T-helper 1 cell treated with Interleukin-12 subunit alpha and Interleukin-12 subunit beta and Interleukin-4 antibody, amounts not matched to agents 30 μg/mL and 1 μg/mL, for 36 hours (primary cell): ENCODE data around the gene CELF2.

Experiments used
- H3K27ac Mint-ChIP-seq: one replicate; pipeline ENCODE4 v1.8.0; 2021; ENCODE audit warnings: mild to moderate bottlenecking, mixed read lengths
- H3K27me3 Mint-ChIP-seq: one replicate; pipeline ENCODE4 v1.8.0; 2021; ENCODE audit warnings: low read depth, mixed read lengths
- H3K36me3 Mint-ChIP-seq: one replicate; pipeline ENCODE4 v1.8.0; 2021; ENCODE audit warnings: low read depth, mixed read lengths
- H3K4me1 Mint-ChIP-seq: one replicate; pipeline ENCODE4 v1.8.0; 2021; ENCODE audit warnings: low read depth, mixed read lengths
- H3K4me3 Mint-ChIP-seq: one replicate; pipeline ENCODE4 v1.8.0; 2021; ENCODE audit warnings: mild to moderate bottlenecking, moderate library complexity, mixed read lengths
- H3K9me3 Mint-ChIP-seq: one replicate; pipeline ENCODE4 v1.8.0; 2021; ENCODE audit warnings: mixed read lengths

Gene CELF2

DNA sequence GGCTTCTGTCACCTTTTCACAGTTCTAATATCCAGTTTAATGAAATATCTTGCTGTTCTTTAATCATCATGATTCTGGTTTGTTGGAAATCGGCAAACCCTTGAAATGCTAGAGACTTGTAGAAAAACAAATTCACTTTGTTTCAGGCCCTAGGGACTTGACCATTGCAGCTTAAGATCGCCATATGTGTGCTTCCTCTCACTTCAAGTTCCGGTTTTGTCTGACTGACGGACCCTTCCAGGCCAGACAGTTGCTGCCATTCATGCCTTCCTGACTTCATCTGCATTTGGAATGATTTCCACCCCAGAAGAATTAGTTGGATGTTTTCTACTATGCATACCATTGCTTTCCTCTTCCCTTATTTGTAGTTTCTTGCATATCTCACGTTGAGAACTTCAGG, 125.6 kb downstream of the CELF2 start:
- Mint-ChIP-seq H3K27me3 (no peaks in the 10 kb centered on the region), H3K4me3 (no peak overlapping the region), H3K36me3 (peaks cover 8% of the 10 kb centered on the region), H3K27ac (peak overlapping the region; percentile 50), H3K9me3 (no peaks in the 10 kb centered on the region), H3K4me1 (peaks cover 70% of the 10 kb centered on the region)

DNA sequence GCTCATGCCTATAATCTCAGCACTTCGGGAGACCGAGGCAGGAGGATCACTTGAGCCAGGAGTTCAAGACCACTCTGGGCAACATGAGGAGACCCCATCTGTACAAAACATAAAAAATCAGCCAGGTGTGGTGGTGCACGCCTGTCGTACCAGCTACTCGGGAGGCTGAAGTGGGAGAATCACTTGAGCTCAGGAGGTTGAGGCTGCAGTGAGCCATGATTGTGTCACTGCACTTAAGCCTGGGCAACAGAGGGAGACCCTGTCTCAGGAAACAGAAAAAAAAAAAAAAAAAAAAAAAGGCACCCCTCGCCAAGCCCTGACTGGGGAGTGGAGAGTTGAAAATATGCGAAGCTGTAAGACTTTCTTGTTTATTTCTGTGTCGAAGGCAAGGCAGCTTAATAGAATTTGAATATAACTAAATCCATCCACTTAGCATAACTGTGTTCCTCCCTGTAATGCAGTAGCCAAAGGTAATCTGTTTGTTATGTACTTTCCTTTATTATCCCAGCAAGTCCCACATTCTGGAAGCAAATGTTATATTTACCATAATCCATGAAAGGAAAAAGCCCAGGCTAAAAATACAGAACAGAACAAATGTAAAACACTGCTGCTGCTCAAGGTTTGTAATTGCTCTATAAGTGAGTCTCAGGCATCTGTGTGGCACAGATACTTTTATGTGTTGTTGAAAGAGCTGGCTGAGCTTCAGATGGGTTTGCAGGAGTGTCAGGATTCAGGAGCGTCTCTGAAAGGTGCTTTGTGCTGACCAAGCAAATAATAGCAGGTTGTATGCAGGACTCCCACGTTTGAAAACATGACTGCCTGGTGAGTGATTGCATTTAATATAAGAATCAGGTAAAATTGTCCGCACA, 127.2 kb downstream of the CELF2 start:
- Mint-ChIP-seq H3K4me3 (peak overlapping the region; percentile 76), H3K9me3 (no peaks in the 10 kb centered on the region), H3K4me1 (peaks cover 83% of the 10 kb centered on the region), H3K27ac (peak overlapping the region; percentile 98), H3K27me3 (no peaks in the 10 kb centered on the region), H3K36me3 (peaks cover 6% of the 10 kb centered on the region)

DNA sequence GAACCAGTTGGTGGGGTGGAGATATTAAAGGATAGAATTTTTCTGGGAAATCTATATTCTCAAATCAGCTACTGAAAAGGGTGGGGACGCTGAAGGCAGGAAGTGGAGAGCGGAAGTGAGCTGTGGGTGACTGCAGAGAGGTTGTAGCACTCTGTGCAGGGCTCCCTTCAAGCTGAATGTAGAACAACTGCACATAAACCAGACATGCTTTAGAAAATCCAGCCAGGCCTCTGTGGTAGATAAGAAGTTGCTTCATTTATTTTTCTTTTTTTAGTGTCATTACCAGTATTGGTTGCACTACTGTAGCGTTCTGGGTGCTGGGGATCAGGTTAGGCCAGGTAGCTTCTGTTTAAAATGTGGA, 127.8 kb downstream of the CELF2 start:
- Mint-ChIP-seq H3K9me3 (no peaks in the 10 kb centered on the region), H3K4me1 (peaks cover 86% of the 10 kb centered on the region)

DNA sequence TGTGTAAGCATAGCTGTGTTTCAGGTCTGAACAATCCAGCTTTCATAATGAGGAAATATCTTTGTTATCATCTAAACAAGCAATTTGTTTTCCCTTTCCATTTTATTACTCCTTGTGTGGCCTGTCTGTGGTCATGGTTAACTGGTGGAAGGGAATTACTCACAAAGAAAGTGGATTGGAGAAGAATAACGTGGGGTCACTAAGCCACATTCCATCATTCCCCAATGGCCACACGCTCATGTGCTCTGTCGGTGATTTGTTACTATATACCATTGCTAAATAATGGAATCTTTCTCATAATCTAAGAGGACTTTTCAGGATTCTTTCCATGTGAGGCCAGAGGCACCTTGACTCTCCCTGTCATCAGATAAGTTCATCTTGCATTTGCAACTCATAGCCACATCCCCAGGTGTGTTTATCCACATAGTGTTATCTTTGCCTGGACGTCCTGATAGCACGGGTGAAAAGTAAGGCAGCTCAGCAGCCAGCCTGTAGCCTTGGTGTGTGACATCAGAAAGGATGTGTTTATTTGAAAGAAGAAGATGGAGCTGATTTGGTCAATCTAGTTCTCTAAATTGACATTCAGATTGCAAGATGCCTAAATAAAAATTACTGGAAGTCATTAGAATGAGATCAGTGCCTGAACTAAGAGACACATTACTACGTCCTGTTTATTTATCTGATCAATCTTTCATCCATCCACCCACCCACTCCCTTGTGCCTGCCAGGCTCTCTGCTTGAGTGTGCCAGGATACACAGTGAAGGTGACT, 128.9 kb downstream of the CELF2 start:
- H3K9me3 Mint-ChIP-seq, result no peaks in the 10 kb centered on the region
- H3K27me3 Mint-ChIP-seq, result no peaks in the 10 kb centered on the region

More for the DNA sequence above, 127.8 kb downstream of the CELF2 start:
- H3K4me3 Mint-ChIP-seq, result peak overlapping the region; percentile 76
- H3K27ac Mint-ChIP-seq, result peak overlapping the region; percentile 98
- peaks cover 6% of the 10 kb centered on the region for H3K36me3 Mint-ChIP-seq
- no peaks in the 10 kb centered on the region for H3K27me3 Mint-ChIP-seq

DNA sequence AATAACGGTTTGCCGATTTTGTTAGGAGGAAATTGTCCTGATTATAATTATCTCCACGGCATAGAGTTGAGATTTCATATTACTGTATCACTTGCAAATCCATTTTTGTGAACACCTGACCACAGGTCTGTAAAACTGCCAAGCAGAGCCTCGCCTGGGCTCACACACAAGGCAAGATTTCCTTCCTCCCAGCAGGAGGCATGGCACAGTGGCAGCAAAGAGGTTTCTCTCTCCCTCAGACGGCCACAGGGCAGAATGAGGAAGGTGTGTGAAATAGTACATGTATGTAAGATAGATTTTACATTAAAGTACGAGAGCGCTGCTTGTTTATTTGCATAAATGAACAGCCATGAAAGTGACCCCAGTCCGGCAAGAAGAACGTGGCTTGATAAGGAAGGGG, 130.1 kb downstream of the CELF2 start:
- peaks cover 4% of the 10 kb centered on the region for H3K36me3 Mint-ChIP-seq
- peak overlapping the region; percentile 98 for H3K27ac Mint-ChIP-seq
- H3K9me3 Mint-ChIP-seq, result no peaks in the 10 kb centered on the region
- peaks cover 92% of the 10 kb centered on the region for H3K4me1 Mint-ChIP-seq
- peak overlapping the region; percentile 59 for H3K4me3 Mint-ChIP-seq
- H3K27me3 Mint-ChIP-seq, result no peaks in the 10 kb centered on the region

More for the DNA sequence above, 128.9 kb downstream of the CELF2 start:
- Mint-ChIP-seq H3K36me3 (peaks cover 6% of the 10 kb centered on the region), H3K27ac (peak overlapping the region; percentile 98), H3K4me1 (peaks cover 89% of the 10 kb centered on the region), H3K4me3 (peak overlapping the region; percentile 71)

DNA sequence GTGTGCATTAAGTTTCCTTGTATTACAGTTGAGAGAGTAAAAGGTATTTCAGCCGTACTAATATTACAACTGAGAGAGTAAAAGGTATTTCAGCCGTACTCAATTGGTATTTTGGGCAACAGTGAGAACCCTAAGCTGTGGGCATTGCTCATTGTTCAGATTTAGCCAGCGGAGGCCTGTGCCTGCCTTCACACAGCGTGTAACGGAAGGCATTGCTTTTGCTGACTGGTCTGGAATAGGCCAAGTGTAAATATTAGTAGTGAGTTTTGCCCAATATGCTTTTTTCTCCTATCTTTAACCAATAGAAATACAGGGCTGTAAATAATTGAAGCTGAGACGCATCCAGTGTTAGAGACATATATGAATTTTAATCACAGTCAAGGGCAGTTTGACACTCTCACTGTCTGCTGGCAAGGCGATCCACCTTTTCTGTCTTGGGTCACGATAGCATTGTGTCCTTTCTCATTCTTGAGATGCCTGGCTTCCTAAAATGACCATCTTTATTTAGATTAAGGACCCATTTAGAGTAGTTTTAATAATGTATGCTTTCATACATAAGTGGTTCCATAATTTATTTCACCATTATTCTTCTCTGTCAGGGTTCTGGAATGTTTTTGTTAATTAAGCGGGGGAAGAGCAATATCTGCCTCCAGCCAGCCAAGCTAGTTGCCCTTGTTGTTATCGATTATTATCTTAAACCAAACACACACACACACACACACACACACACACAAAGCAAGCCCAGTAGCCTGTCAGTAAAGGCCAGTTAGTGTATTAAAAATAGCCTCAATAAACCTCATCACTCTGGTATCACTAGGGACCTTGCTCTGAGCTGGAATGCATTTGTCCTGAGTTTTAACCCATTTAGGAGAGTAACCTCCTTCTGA, 130.7 kb downstream of the CELF2 start:
- H3K4me1 Mint-ChIP-seq, result peaks cover 90% of the 10 kb centered on the region
- H3K27me3 Mint-ChIP-seq, result no peaks in the 10 kb centered on the region
- H3K27ac Mint-ChIP-seq, result peak overlapping the region; percentile 98
- no peaks in the 10 kb centered on the region for H3K9me3 Mint-ChIP-seq
- H3K36me3 Mint-ChIP-seq, result peaks cover 2% of the 10 kb centered on the region
- peak overlapping the region; percentile 78 for H3K4me3 Mint-ChIP-seq

DNA sequence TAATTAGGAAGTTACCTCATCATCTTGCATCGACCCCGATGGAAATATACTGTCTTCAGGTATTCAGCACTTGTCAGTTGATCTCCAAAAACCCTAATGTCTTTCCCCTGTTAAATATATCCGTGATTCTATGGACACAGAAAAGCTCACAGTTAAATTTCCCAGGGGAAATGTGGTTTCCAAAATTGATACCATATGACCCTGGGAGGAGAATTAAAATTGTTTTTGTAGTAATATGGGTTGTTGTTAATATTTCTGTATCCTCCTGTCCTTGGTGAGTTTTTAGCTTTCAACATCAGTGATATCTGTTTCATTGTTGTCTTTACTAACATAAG, 132.1 kb downstream of the CELF2 start:
- peak overlapping the region; percentile 78 for H3K4me3 Mint-ChIP-seq
- H3K27ac Mint-ChIP-seq, result peak overlapping the region; percentile 98
- H3K36me3 Mint-ChIP-seq, result no peaks in the 10 kb centered on the region
- no peaks in the 10 kb centered on the region for H3K9me3 Mint-ChIP-seq
- H3K4me1 Mint-ChIP-seq, result peaks cover 92% of the 10 kb centered on the region
- no peaks in the 10 kb centered on the region for H3K27me3 Mint-ChIP-seq

DNA sequence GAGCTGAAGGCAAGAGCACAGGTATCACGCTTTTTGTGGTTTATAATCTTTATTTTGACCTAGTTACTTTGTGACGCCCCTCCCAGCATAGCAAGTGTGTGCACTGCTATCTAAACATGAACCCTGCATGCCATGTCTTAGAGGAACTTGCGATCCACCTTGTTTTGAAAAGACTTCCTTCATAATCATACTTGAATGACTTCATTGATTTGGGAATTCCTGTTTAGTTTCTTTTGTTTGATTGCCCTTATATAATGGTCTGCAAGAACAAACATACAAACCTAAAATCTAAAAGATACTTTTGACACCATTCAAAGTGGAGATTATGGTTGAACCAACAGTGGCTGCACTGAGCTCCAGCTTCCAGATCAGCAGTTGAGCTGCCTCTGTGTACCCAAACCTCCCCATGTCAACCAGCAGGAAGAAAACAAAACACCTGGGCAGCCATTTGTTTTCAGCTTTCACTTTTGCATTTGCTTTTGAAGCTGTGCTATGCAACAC, 132.6 kb downstream of the CELF2 start:
- Mint-ChIP-seq H3K27me3 (no peaks in the 10 kb centered on the region), H3K9me3 (no peaks in the 10 kb centered on the region), H3K27ac (peak overlapping the region; percentile 98), H3K36me3 (no peaks in the 10 kb centered on the region), H3K4me3 (peak overlapping the region; percentile 78), H3K4me1 (peaks cover 90% of the 10 kb centered on the region)

DNA sequence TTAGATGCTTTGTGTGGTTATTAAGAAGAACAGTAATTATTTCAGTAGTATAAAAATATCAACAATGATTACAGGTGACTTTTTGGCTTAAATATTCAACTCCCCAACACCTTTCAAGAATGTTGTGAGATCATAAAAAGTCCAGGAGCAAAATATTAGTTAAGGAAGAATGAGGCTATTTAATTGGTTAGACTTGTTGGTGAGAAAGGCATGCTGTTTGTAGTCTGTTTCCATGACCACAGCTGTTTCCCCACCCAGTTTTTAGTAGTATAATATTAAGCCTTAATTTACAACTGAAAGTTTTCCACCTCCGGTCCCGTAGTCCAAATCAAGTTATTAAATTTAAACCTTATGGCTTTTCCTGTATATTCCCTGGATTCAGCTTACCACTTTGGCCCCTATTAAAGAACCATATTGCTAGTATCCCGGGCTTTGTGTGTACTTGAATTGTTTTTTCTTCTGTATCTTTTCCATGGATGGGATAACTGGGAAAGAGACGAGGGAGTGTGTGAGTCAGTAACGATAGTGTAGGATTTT, 133.3 kb downstream of the CELF2 start:
- Mint-ChIP-seq H3K4me3 (peak overlapping the region; percentile 78), H3K9me3 (no peaks in the 10 kb centered on the region), H3K27ac (peak overlapping the region; percentile 98), H3K27me3 (no peaks in the 10 kb centered on the region), H3K4me1 (peaks cover 88% of the 10 kb centered on the region), H3K36me3 (no peaks in the 10 kb centered on the region)

DNA sequence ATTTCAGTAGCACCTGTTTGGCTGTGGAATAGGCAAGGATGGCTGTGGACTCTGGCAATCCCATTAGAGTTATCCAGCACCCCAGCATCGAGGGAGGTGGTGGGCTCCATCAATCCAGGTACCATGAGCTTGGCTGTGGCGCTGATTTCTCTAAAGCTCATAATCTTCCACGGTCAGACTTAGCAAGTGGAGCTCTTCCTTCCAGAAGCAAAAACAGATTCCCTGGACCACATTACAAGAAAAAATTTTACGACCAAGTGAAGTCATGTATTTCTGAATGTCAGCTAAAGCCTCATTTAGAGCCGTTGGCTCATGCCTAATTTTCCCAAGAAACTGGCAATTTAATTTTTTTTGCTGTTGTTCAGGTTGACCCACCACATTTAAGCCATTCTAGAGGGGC, 135.1 kb downstream of the CELF2 start:
- no peaks in the 10 kb centered on the region for H3K9me3 Mint-ChIP-seq
- peaks cover 83% of the 10 kb centered on the region for H3K4me1 Mint-ChIP-seq
- H3K36me3 Mint-ChIP-seq, result peaks cover 5% of the 10 kb centered on the region
- no peak overlapping the region for H3K4me3 Mint-ChIP-seq
- H3K27me3 Mint-ChIP-seq, result no peaks in the 10 kb centered on the region
- H3K27ac Mint-ChIP-seq, result no peak overlapping the region

DNA sequence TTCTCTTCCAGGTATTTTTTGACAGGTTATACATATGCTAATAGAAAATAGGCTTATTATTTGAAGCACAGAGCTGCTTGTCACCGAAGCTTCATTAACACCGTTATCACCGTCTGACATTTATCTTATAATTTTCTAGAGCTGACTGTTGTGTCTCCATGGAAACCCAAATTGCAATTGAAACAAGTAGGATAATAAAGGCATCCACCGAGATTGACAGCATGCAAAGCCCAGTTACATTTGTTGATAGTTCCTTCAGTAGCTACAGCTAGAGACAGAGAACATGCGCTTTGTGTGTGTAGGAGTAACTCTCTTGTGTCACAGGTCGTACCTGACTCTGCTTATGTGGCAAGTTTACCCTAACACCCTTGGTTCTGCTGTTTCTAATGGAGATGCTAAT, 135.6 kb downstream of the CELF2 start:
- Mint-ChIP-seq H3K27me3 (no peaks in the 10 kb centered on the region), H3K4me3 (no peak overlapping the region), H3K36me3 (peaks cover 5% of the 10 kb centered on the region), H3K4me1 (peaks cover 83% of the 10 kb centered on the region), H3K9me3 (no peaks in the 10 kb centered on the region), H3K27ac (no peak overlapping the region)

DNA sequence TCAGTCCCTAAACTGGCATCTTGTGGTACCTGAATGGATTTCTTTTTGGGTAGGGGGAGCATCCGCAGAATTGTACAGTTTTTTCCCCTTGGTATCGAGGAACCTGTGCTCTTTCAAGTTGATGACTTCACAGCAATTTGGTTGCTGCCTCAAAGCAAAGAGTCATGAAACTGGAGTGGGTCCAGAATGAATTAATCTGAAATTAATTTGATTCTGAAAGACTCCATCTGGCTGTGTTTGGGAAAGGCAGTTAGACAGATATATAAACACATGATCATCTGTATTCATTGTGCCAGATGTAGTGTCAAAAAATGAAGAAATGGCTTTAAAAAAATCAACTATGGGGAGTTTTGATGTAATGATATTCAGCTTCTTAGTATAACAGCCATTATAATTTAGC, 136.1 kb downstream of the CELF2 start:
- H3K27ac Mint-ChIP-seq, result peak overlapping the region; percentile 52
- peaks cover 5% of the 10 kb centered on the region for H3K36me3 Mint-ChIP-seq
- H3K4me3 Mint-ChIP-seq, result peak overlapping the region; percentile 20
- no peaks in the 10 kb centered on the region for H3K27me3 Mint-ChIP-seq
- H3K4me1 Mint-ChIP-seq, result peaks cover 80% of the 10 kb centered on the region
- H3K9me3 Mint-ChIP-seq, result no peaks in the 10 kb centered on the region

DNA sequence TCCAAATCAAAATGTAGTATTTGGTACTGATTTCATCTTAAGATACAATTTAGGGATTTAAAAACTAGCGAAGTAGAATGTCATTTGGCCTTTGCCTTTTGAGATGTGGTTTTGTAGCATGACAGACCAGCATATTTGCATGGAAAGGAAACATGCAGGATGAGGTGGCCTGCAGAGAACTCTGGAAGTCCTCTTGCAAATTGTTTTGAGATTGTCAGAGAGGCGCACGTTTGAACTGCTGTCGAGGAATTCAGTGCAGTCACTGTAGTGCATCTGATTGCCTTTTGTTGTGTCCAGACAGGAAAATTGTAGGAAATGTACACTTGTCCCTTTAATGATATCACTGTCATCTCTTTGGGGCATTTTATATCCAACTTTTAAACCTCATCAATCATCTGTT, 136.7 kb downstream of the CELF2 start:
- Mint-ChIP-seq H3K4me3 (no peak overlapping the region), H3K4me1 (peaks cover 74% of the 10 kb centered on the region), H3K36me3 (peaks cover 5% of the 10 kb centered on the region), H3K27me3 (no peaks in the 10 kb centered on the region), H3K27ac (no peak overlapping the region), H3K9me3 (no peaks in the 10 kb centered on the region)
